GM06990 (cell line): Measurements from ENCODE around the gene PRSS1.
"Not testable (repeated sequence)": the region's sequence is repeated elsewhere in the genome, so short reads cannot be mapped to it uniquely, and the experiment has no call there.

ENCODE experiments used
- DNase-seq: peaks from one replicate; pipeline ENCODE4 v3.0.0-alpha.2; 2011; ENCODE audit not compliant: insufficient read length; ENCODE audit errors: extremely low read depth
- H3K27me3 ChIP-seq: replicated peaks from 2 replicates; pipeline ENCODE4 v1.6.0; 2011; ENCODE audit warnings: low read length; ENCODE audit not compliant: control insufficient read depth, insufficient read depth
- H3K36me3 ChIP-seq: 2 replicates; pipeline ENCODE4 v1.5.1; 2011; ENCODE audit warnings: low read length; ENCODE audit not compliant: control insufficient read depth, insufficient read depth
- H3K4me3 ChIP-seq: replicated peaks from 2 replicates; pipeline ENCODE4 v1.5.1; 2011; ENCODE audit warnings: low read depth, mild to moderate bottlenecking, control low read depth, low read length
- CTCF ChIP-seq: IDR thresholded peaks from 2 replicates; pipeline ENCODE4 v1.5.1; 2011; ENCODE audit warnings: low read length, control low read depth, mild to moderate bottlenecking, inconsistent platforms; ENCODE audit not compliant: insufficient read depth, poor library complexity, severe bottlenecking

The PRSS1 gene

GRCh38 chr7:142739923-142740492 is 9.3 kb upstream of the PRSS1 start:
- peak; percentile 6 for DNase-seq
- Histone ChIP-seq H3K36me3 (no peaks in the 10 kb centered on the region), H3K27me3 (no peaks in the 10 kb centered on the region), H3K4me3 (no peak overlapping the region)
- peak; percentile 42 for TF ChIP-seq CTCF

GRCh38 chr7:142740786-142741185 is 8.5 kb upstream of the PRSS1 start:
- Histone ChIP-seq H3K27me3 (no peaks in the 10 kb centered on the region; the same call in 1 of the 2 replicates), H3K36me3 (no peaks in the 10 kb centered on the region), H3K4me3 (no peak overlapping the region)
- DNase-seq = no peak
- no peak for TF ChIP-seq CTCF

GRCh38 chr7:142741932-142742331 is 7.3 kb upstream of the PRSS1 start:
- DNase-seq, H3K27me3 ChIP-seq, H3K4me3 ChIP-seq, H3K36me3 ChIP-seq: not testable (repeated sequence)

GRCh38 chr7:142745091-142745635 is 4.1 kb upstream of the PRSS1 start:
- no peak for TF ChIP-seq CTCF

GRCh38 chr7:142745745-142746144 is 3.5 kb upstream of the PRSS1 start:
- Histone ChIP-seq H3K27me3 (no peaks in the 10 kb centered on the region; the same call in none of the 2 replicates), H3K4me3 (no peak overlapping the region), H3K36me3 (no peaks in the 10 kb centered on the region)
- no peak for TF ChIP-seq CTCF
- DNase-seq = no peak

More at GRCh38 chr7:142745091-142745635, 4.1 kb upstream of the PRSS1 start:
- DNase-seq = no peak
- H3K27me3 ChIP-seq = no peaks in the 10 kb centered on the region; the same call in none of the 2 replicates
- no peak overlapping the region for H3K4me3 ChIP-seq
- no peaks in the 10 kb centered on the region for H3K36me3 ChIP-seq

GRCh38 chr7:142746264-142746663 is 3.0 kb upstream of the PRSS1 start:
- no peak for DNase-seq
- no peaks in the 10 kb centered on the region for H3K36me3 ChIP-seq
- no peak overlapping the region for H3K4me3 ChIP-seq
- no peak for TF ChIP-seq CTCF
- no peaks in the 10 kb centered on the region; the same call in none of the 2 replicates for H3K27me3 ChIP-seq

GRCh38 chr7:142748410-142748809 is 862 bp upstream of the PRSS1 start:
- H3K4me3 ChIP-seq, H3K36me3 ChIP-seq, DNase-seq, H3K27me3 ChIP-seq: not testable (repeated sequence)
